Activated naive CD8-positive, alpha-beta T cell (primary cell): Measurements from ENCODE around the gene NTSR1.
A peak's percentile ranks its signal among the peaks of the same experiment; 100 is the strongest.

ENCODE experiments used
- H3K27ac Mint-ChIP-seq: one replicate; pipeline ENCODE4 v1.8.0; 2021; ENCODE audit warnings: mixed read lengths
- H3K27me3 Mint-ChIP-seq: one replicate; pipeline ENCODE4 v1.8.0; 2021; ENCODE audit warnings: mixed read lengths
- H3K36me3 Mint-ChIP-seq: one replicate; pipeline ENCODE4 v1.8.0; 2021; ENCODE audit warnings: mixed read lengths
- H3K4me1 Mint-ChIP-seq: one replicate; pipeline ENCODE4 v1.8.0; 2021; ENCODE audit warnings: low read depth, mixed read lengths
- H3K4me3 Mint-ChIP-seq: one replicate; pipeline ENCODE4 v1.8.0; 2021; ENCODE audit warnings: mild to moderate bottlenecking, mixed read lengths
- H3K9me3 Mint-ChIP-seq: one replicate; pipeline ENCODE4 v1.8.0; 2021; ENCODE audit warnings: low read depth, mixed read lengths

The NTSR1 gene

GRCh38 chr20:62805711-62806382 lies 97.2 kb downstream of the NTSR1 start:
- peak overlapping the region; percentile 28 for H3K27ac Mint-ChIP-seq
- H3K9me3 Mint-ChIP-seq, result no peaks in the 10 kb centered on the region
- no peaks in the 10 kb centered on the region for H3K36me3 Mint-ChIP-seq
- H3K4me1 Mint-ChIP-seq, result peaks cover 23% of the 10 kb centered on the region
- no peaks in the 10 kb centered on the region for H3K27me3 Mint-ChIP-seq
- H3K4me3 Mint-ChIP-seq, result peak overlapping the region; percentile 86

GRCh38 chr20:62806383-62807050 lies 97.9 kb downstream of the NTSR1 start:
- Mint-ChIP-seq H3K9me3 (no peaks in the 10 kb centered on the region), H3K4me3 (peak overlapping the region; percentile 74), H3K36me3 (no peaks in the 10 kb centered on the region), H3K27ac (peak overlapping the region; percentile 10), H3K27me3 (no peaks in the 10 kb centered on the region), H3K4me1 (peaks cover 23% of the 10 kb centered on the region)

- peaks cover 23% of the 10 kb centered on the region for H3K4me1 Mint-ChIP-seq
- no peaks in the 10 kb centered on the region for H3K9me3 Mint-ChIP-seq
- H3K27me3 Mint-ChIP-seq, result no peaks in the 10 kb centered on the region
- no peak overlapping the region for H3K4me3 Mint-ChIP-seq
- peak overlapping the region; percentile 16 for H3K27ac Mint-ChIP-seq
- no peaks in the 10 kb centered on the region for H3K36me3 Mint-ChIP-seq
Measured at GRCh38 chr20:62807444-62808210, 99.0 kb downstream of the NTSR1 start.

- no peaks in the 10 kb centered on the region for H3K9me3 Mint-ChIP-seq
Measured at GRCh38 chr20:62808211-62808865, 99.7 kb downstream of the NTSR1 start.

GRCh38 chr20:62809530-62810428 lies 101.1 kb downstream of the NTSR1 start:
- H3K27me3 Mint-ChIP-seq, result no peaks in the 10 kb centered on the region
- H3K4me1 Mint-ChIP-seq, result peaks cover 16% of the 10 kb centered on the region
- H3K27ac Mint-ChIP-seq, result no peak overlapping the region
- H3K9me3 Mint-ChIP-seq, result no peaks in the 10 kb centered on the region
- no peak overlapping the region for H3K4me3 Mint-ChIP-seq
- no peaks in the 10 kb centered on the region for H3K36me3 Mint-ChIP-seq

More at GRCh38 chr20:62808211-62808865, 99.7 kb downstream of the NTSR1 start:
- Mint-ChIP-seq H3K27ac (no peak overlapping the region), H3K36me3 (no peaks in the 10 kb centered on the region), H3K27me3 (no peaks in the 10 kb centered on the region), H3K4me1 (peaks cover 23% of the 10 kb centered on the region), H3K4me3 (peak overlapping the region; percentile 72)

GRCh38 chr20:62811320-62811719 lies 102.7 kb downstream of the NTSR1 start:
- peaks cover 3% of the 10 kb centered on the region for H3K27me3 Mint-ChIP-seq
- H3K9me3 Mint-ChIP-seq, result no peaks in the 10 kb centered on the region
- no peak overlapping the region for H3K4me3 Mint-ChIP-seq
- peaks cover 25% of the 10 kb centered on the region for H3K4me1 Mint-ChIP-seq
- no peak overlapping the region for H3K27ac Mint-ChIP-seq
- H3K36me3 Mint-ChIP-seq, result no peaks in the 10 kb centered on the region

GRCh38 chr20:62811720-62812119 lies 103.1 kb downstream of the NTSR1 start:
- H3K27me3 Mint-ChIP-seq, result peaks cover 3% of the 10 kb centered on the region
- H3K9me3 Mint-ChIP-seq, result no peaks in the 10 kb centered on the region
- no peaks in the 10 kb centered on the region for H3K36me3 Mint-ChIP-seq
- peaks cover 21% of the 10 kb centered on the region for H3K4me1 Mint-ChIP-seq
- H3K4me3 Mint-ChIP-seq, result no peak overlapping the region
- no peak overlapping the region for H3K27ac Mint-ChIP-seq
